B cell (primary cell): ENCODE results near the gene SAT1.

ENCODE experiments used
- CTCF ChIP-seq: fragments of 200-600 bp; IDR thresholded peaks from one replicate; pipeline ENCODE4 v1.8.0; 2022; ENCODE audit warnings: antibody characterized with exemption, mild to moderate bottlenecking
- EZH2 ChIP-seq: IDR thresholded peaks from 2 replicates; pipeline ENCODE4 v1.6.1; 2012; ENCODE audit warnings: borderline replicate concordance, low read depth, mild to moderate bottlenecking, moderate library complexity, low read length; ENCODE audit not compliant: insufficient read depth, poor library complexity, severe bottlenecking

- TF ChIP-seq CTCF (no peak), EZH2 (no peak)
Observed at GRCh38 chrX:23782455-23782854, 518 bp upstream of the SAT1 start.
